HEK293 (cell line): ENCODE results near the gene CXCL17.
A peak's percentile ranks its signal among the peaks of the same experiment; 100 is the strongest.

Experiments
- CTCF ChIA-PET: fragments of 350-600 bp; formaldehyde crosslinking; extraction: SDS; loops from one replicate; lab custom pipeline; 2021; ENCODE audit warnings: antibody characterized with exemption; lab: Yijun Ruan, JAX
- POLR2A ChIA-PET: fragments of 300-600 bp; formaldehyde crosslinking; extraction: SDS; loops from one replicate; lab custom pipeline; 2020; ENCODE audit warnings: antibody characterized with exemption, inconsistent platforms; lab: Yijun Ruan, JAX
- H3K27ac ChIP-seq: fragments of 200-500 bp; sonication (Bioruptor generic); 2 replicates; pipeline ENCODE4 v1.5.1; 2014; ENCODE audit warnings: low read depth, low read length, control low read depth, inconsistent platforms; ENCODE audit errors: extremely low read depth
- H3K36me3 ChIP-seq, 2 experiments: fragments of 200-500 bp in 1 of 2; sonication (Bioruptor generic) in 1 of 2; 1 replicate in 1 of 2; 2 replicates in 1 of 2; pipeline ENCODE4 v1.5.1; 2014 to 2017; ENCODE audit warnings: inconsistent platforms in 2 of 2, low read length in 2 of 2; ENCODE audit not compliant: control insufficient read depth in 2 of 2, insufficient read depth in 1 of 2
- H3K4me1 ChIP-seq: fragments of 200-500 bp; sonication (Bioruptor generic); 2 replicates; pipeline ENCODE4 v1.5.1; 2014; ENCODE audit warnings: mild to moderate bottlenecking, low read length, inconsistent platforms; ENCODE audit not compliant: control insufficient read depth, insufficient read depth
- H3K4me3 ChIP-seq: 2 replicates; pipeline ENCODE4 v1.5.1; 2011; ENCODE audit warnings: low read depth, mild to moderate bottlenecking, control low read depth, low read length, moderate library complexity
- H3K9me3 ChIP-seq: fragments of 200-500 bp; sonication (Bioruptor generic); 2 replicates; pipeline ENCODE4 v1.5.1; 2014; ENCODE audit warnings: low read depth, low read length, inconsistent platforms; ENCODE audit not compliant: control insufficient read depth, insufficient read depth
- EGR2 ChIP-seq: fragments of 450-650 bp; formaldehyde crosslinking; IDR thresholded peaks from 2 replicates; pipeline ENCODE4 v1.5.1; 2016; ENCODE audit warnings: low read depth, missing biosample characterization, missing genetic modification characterization
- KLF9 ChIP-seq: fragments of 450-650 bp; formaldehyde crosslinking; IDR thresholded peaks from 2 replicates; pipeline ENCODE4 v1.5.1; 2016; ENCODE audit warnings: missing biosample characterization, missing genetic modification characterization, low read depth
- SCRT2 ChIP-seq: fragments of 450-650 bp; formaldehyde crosslinking; IDR thresholded peaks from 2 replicates; pipeline ENCODE4 v1.5.1; 2016; ENCODE audit warnings: missing biosample characterization, missing genetic modification characterization
- ZBTB17 ChIP-seq: fragments of 450-650 bp; formaldehyde crosslinking; IDR thresholded peaks from 2 replicates; pipeline ENCODE4 v1.5.1; 2016; ENCODE audit warnings: missing biosample characterization, missing genetic modification characterization
- ZFP69B ChIP-seq: fragments of 450-650 bp; formaldehyde crosslinking; IDR thresholded peaks from 2 replicates; pipeline ENCODE4 v1.5.1; 2016; ENCODE audit warnings: missing biosample characterization, missing genetic modification characterization
- ZIC2 ChIP-seq: fragments of 450-650 bp; formaldehyde crosslinking; IDR thresholded peaks from 2 replicates; pipeline ENCODE4 v1.5.1; 2016; ENCODE audit warnings: missing biosample characterization, missing genetic modification characterization
- ZNF274 ChIP-seq, 2 experiments: fragments of 200-500 bp in 1 of 2; fragments of 450-650 bp in 1 of 2; sonication (Bioruptor generic) in 1 of 2; formaldehyde crosslinking in 1 of 2; IDR thresholded peaks; 2 replicates each; pipeline versions ENCODE4 v1.5.1 to v1.6.1; 2014 to 2016; ENCODE audit warnings: borderline replicate concordance in 1 of 2, inconsistent platforms in 1 of 2, low read length in 1 of 2, missing biosample characterization in 1 of 2, missing genetic modification characterization in 1 of 2
- ZNF366 ChIP-seq: fragments of 450-650 bp; formaldehyde crosslinking; conservative IDR thresholded peaks from 2 replicates; pipeline ENCODE4 v1.5.1; 2016; ENCODE audit warnings: missing biosample characterization, missing genetic modification characterization
- ZNF394 ChIP-seq: fragments of 450-650 bp; formaldehyde crosslinking; IDR thresholded peaks from 2 replicates; pipeline ENCODE4 v1.5.1; 2016; ENCODE audit warnings: missing biosample characterization, missing genetic modification characterization, mild to moderate bottlenecking, moderate library complexity, borderline replicate concordance
- ZNF555 ChIP-seq: fragments of 450-650 bp; formaldehyde crosslinking; conservative IDR thresholded peaks from 2 replicates; pipeline ENCODE4 v1.5.1; 2017; ENCODE audit warnings: missing biosample characterization, mild to moderate bottlenecking, missing genetic modification characterization, inconsistent platforms
- ZNF600 ChIP-seq: fragments of 450-650 bp; formaldehyde crosslinking; IDR thresholded peaks from 2 replicates; pipeline ENCODE4 v1.5.1; 2016; ENCODE audit warnings: missing biosample characterization, missing genetic modification characterization
- ZNF626 ChIP-seq: fragments of 450-650 bp; sonication (Bioruptor Pico); formaldehyde crosslinking; IDR thresholded peaks from 2 replicates; pipeline ENCODE4 v1.5.1; 2018; ENCODE audit warnings: missing biosample characterization, missing genetic modification characterization, inconsistent platforms
- ZNF76 ChIP-seq: fragments of 450-650 bp; formaldehyde crosslinking; IDR thresholded peaks from 2 replicates; pipeline ENCODE4; 2016; ENCODE audit warnings: low read depth, missing biosample characterization, missing genetic modification characterization, borderline replicate concordance
- ZSCAN16 ChIP-seq: fragments of 450-650 bp; formaldehyde crosslinking; IDR thresholded peaks from 2 replicates; pipeline ENCODE4 v1.5.1; 2016; ENCODE audit warnings: missing biosample characterization, missing genetic modification characterization
- TF ChIP-seq, protein P1 (sequence below): fragments of 450-650 bp; formaldehyde crosslinking; IDR thresholded peaks from 2 replicates; pipeline ENCODE4 v1.5.1; 2016; ENCODE audit warnings: missing biosample characterization, missing genetic modification characterization
- TF ChIP-seq, protein P2 (sequence below): fragments of 450-650 bp; formaldehyde crosslinking; IDR thresholded peaks from 2 replicates; pipeline ENCODE4 v1.5.1; 2017; ENCODE audit warnings: missing biosample characterization, missing genetic modification characterization
- TF ChIP-seq, protein P3 (sequence below): fragments of 450-650 bp; formaldehyde crosslinking; IDR thresholded peaks from 2 replicates; pipeline ENCODE4 v1.5.1; 2016; ENCODE audit warnings: missing biosample characterization, missing genetic modification characterization

Gene CXCL17

DNA sequence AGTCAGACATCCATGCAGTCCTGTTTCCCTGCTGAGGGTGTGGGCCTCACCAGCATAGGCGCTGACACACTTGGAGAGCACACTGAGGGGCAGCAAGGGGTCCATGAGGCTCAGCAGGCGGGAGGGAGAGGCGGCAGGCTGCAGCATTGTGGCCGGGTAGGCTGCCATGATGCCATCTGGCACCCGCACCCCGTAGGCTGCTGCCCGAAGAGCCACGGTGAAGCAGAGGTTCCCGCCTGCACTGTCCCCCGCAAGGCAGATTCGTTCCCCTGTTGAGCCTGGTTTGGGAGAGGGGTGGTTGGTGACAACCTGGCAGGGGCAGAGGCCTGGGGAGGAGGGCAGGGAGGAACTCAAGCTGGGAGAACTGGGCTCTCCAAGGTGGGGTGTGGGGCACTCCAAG is 36.6 kb downstream of the CXCL17 start:
- H3K36me3 ChIP-seq, result peaks cover 0 to 4% of the 10 kb centered on the region in 2 experiments; a peak in 1 of 3 replicates
- CTCF ChIA-PET, result interaction anchor here (0.7 to 1.0 kb wide), 2 partner anchors 9 to 20 kb away, joined by 3 to 4 read pairs; no protein-coding TSS in a partner anchor
- peak; percentile 79 for TF ChIP-seq ZIC2
- TF ChIP-seq ZNF274 (IDR thresholded peaks at IDR 0.05; ENCODE audit: low read length), result no peak
- no peak for TF ChIP-seq ZNF274 (tag by site-specific recombination; IDR thresholded peaks at IDR 0.05; ENCODE audit: borderline replicate concordance)
- no peak for TF ChIP-seq ZNF394 (tag by site-specific recombination)
- no peak overlapping the region for H3K27ac ChIP-seq
- no peak overlapping the region for H3K4me3 ChIP-seq
- POLR2A ChIA-PET, result interaction anchor here (1.3 to 2.1 kb wide), 2 partner anchors 9 to 20 kb away, joined by 3 to 19 read pairs; no protein-coding TSS in a partner anchor
- no peaks in the 10 kb centered on the region for H3K9me3 ChIP-seq
- H3K4me1 ChIP-seq, result peaks cover 7% of the 10 kb centered on the region

DNA sequence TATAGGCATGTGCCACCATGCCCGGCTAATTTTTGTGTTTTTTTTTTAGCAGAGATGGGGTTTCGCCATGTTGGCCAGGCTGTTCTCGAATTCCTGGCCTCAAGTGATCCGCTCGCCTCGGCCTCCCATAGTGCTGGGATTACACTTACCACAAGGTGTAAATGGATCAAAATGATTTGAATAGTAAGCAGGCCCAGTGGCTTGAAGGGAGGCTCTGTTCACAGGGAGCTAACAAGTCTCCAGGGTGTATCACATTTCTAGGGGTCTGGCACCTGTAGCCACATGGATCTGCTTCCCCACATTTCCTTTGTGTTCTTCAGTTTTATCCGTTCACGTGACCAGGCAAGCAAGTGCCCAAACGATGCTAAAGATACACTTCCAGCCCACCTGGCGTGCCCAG is 39.2 kb downstream of the CXCL17 start:
- no peaks in the 10 kb centered on the region for H3K9me3 ChIP-seq
- POLR2A ChIA-PET, result interaction anchor here (0.7 to 0.9 kb wide), 3 partner anchors 8 to 437 kb away, joined by 3 to 6 read pairs (median 4); no protein-coding TSS in a partner anchor
- H3K4me1 ChIP-seq, result peaks cover 9% of the 10 kb centered on the region
- CTCF ChIA-PET, result interaction anchor here (0.5 kb wide), 1 partner anchor 165 kb away, joined by 3 read pairs; no protein-coding TSS in a partner anchor
- no peak overlapping the region for H3K4me3 ChIP-seq
- H3K36me3 ChIP-seq, result peaks cover 2 to 4% of the 10 kb centered on the region in 2 experiments; a peak in 2 of 3 replicates
- TF ChIP-seq ZNF626 (tag by site-specific recombination) (no peak), ZSCAN16 (tag by site-specific recombination) (peak; percentile 82)
- no peak overlapping the region for H3K27ac ChIP-seq

DNA sequence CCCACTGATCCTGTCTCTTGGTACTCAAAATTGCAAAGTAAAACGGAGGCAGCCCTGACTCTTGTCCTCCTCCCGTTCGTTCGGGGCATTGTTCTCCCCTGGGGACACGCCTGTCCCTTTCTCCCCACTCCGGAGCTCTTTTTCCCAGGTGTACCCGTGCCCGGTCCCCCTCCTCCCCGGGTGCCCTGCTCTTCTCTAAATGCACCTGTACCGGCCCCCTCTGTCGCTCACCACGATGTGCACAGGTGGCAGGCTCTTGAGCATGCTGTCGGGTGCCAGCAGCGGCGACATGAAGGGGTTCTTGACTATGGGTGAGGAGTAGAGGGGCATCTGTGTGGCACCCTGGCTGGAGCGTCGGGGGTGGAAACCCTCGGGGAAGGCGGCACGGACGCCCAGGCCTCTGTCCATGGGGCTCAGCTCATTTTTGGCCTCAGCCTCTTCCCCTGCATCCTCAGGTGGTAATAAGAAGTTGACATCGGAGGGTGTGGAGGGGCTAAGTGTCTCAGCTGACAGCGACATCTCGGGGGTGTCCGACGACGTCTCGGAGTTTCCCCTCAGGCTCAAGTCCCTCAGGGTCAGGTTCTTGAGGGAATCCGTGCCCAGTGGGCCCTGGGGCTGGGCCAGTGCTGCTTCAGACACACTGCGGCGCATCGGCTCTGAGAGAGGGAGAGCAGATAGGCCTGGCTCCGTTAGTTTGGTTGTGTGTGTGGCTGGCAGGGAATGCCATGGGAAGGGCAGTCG is 40.2 kb downstream of the CXCL17 start:
- CTCF ChIA-PET, result interaction anchor here (0.7 to 3.4 kb wide), 6 partner anchors 8 to 294 kb away, joined by 3 to 33 read pairs (median 5); no protein-coding TSS in a partner anchor
- Histone ChIP-seq H3K9me3 (no peaks in the 10 kb centered on the region), H3K27ac (peak overlapping the region; percentile 24; the same call in 1 of the 2 replicates), H3K4me3 (no peak overlapping the region), H3K4me1 (peaks cover 12% of the 10 kb centered on the region), H3K36me3 (peaks cover 2 to 4% of the 10 kb centered on the region in 2 experiments; a peak in 2 of 3 replicates)
- POLR2A ChIA-PET, result interaction anchor here (0.7 to 1.2 kb wide), 5 partner anchors 13 to 56 kb away, joined by 3 to 6 read pairs (median 4); no protein-coding TSS in a partner anchor
- TF ChIP-seq ZFP69B (no peak), SCRT2 (0 out of 2 replicates have a peak, but pooled peaks have one; percentile 16)

DNA sequence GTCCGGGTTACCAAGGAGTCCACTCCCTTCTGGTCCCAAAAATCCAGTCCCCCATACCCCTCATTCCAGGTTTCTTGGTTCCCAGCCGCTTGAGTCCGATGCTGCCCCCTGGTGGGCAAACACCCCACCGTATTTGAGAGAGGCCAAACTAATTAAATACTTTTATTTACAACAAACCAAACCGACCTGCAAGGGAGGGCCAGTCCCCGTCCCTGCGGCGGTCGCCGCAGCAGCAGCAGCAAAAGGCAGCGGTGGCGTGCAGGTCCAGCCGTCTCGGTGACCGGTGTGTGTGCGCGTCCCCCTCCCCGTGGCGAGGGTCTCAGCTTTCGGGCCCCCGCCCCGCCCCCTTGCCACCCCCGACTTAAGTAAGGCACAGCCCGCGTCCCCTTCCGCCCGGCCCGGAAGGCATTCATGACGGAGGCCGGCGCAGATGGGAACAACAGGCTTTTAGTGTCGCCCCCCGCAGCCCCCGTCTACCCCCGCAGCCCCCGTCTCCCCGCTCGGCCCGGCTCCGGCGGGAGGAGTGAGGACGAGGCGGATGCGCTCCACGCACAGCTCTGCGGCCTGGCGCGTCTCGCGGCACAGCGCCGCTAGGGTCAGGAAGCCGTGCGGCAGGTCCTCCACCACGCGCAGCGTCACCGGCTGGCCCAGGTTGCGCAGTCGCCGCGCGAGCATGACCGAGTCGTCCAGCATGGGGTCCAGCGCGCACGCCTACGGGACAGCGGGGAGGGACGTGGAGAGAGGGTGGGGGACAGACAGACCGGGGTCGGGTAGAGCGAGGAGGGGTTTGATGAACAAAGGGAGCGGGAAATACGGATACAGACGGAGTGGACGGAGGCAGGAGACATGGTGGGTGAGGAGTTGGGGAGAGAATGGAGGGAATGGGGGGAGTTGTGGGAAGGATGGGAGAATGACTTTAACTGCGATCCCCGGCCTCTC is 41.1 kb downstream of the CXCL17 start:
- peak overlapping the region; percentile 49 for H3K4me3 ChIP-seq
- ChIA-PET POLR2A (interaction anchor here (0.7 to 1.3 kb wide), 8 partner anchors 12 to 265 kb away, joined by 3 to 6 read pairs (median 4); no protein-coding TSS in a partner anchor), CTCF (interaction anchor here (0.5 to 3.4 kb wide), 33 partner anchors 8 to 648 kb away, joined by 3 to 33 read pairs (median 4); partner anchors contain the start of genes CNFN and POU2F2)
- peaks cover 12% of the 10 kb centered on the region for H3K4me1 ChIP-seq
- peaks cover 2 to 4% of the 10 kb centered on the region in 2 experiments; a peak in 2 of 3 replicates for H3K36me3 ChIP-seq
- peak overlapping the region; percentile 50; the same call in 1 of the 2 replicates for H3K27ac ChIP-seq
- H3K9me3 ChIP-seq, result no peaks in the 10 kb centered on the region
- 0 out of 2 replicates have a peak, but pooled peaks have one; percentile 16 for TF ChIP-seq EGR2 (tag by site-specific recombination)
- peak; percentile 20; the same call in 1 of the 2 replicates for TF ChIP-seq KLF9
- peak; percentile 76 for TF ChIP-seq ZBTB17 (tag by site-specific recombination)
- 0 out of 2 replicates have a peak, but pooled peaks have one; percentile 18 for TF ChIP-seq ZNF600 (tag by site-specific recombination)
- TF ChIP-seq, protein P1, sequence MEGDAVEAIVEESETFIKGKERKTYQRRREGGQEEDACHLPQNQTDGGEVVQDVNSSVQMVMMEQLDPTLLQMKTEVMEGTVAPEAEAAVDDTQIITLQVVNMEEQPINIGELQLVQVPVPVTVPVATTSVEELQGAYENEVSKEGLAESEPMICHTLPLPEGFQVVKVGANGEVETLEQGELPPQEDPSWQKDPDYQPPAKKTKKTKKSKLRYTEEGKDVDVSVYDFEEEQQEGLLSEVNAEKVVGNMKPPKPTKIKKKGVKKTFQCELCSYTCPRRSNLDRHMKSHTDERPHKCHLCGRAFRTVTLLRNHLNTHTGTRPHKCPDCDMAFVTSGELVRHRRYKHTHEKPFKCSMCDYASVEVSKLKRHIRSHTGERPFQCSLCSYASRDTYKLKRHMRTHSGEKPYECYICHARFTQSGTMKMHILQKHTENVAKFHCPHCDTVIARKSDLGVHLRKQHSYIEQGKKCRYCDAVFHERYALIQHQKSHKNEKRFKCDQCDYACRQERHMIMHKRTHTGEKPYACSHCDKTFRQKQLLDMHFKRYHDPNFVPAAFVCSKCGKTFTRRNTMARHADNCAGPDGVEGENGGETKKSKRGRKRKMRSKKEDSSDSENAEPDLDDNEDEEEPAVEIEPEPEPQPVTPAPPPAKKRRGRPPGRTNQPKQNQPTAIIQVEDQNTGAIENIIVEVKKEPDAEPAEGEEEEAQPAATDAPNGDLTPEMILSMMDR (tag by site-specific recombination), result peak; percentile 76
- 0 out of 2 replicates have a peak, but pooled peaks have one; percentile 27 for TF ChIP-seq ZNF366 (tag by site-specific recombination)
- TF ChIP-seq ZNF555 (tag by site-specific recombination), result no peak
- peak; percentile 46; the same call in 1 of the 2 replicates for TF ChIP-seq ZNF76
- TF ChIP-seq, protein P2, sequence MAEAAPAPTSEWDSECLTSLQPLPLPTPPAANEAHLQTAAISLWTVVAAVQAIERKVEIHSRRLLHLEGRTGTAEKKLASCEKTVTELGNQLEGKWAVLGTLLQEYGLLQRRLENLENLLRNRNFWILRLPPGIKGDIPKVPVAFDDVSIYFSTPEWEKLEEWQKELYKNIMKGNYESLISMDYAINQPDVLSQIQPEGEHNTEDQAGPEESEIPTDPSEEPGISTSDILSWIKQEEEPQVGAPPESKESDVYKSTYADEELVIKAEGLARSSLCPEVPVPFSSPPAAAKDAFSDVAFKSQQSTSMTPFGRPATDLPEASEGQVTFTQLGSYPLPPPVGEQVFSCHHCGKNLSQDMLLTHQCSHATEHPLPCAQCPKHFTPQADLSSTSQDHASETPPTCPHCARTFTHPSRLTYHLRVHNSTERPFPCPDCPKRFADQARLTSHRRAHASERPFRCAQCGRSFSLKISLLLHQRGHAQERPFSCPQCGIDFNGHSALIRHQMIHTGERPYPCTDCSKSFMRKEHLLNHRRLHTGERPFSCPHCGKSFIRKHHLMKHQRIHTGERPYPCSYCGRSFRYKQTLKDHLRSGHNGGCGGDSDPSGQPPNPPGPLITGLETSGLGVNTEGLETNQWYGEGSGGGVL (tag by site-specific recombination), result peak; percentile 49; the same call in 1 of the 2 replicates
- TF ChIP-seq, protein P3, sequence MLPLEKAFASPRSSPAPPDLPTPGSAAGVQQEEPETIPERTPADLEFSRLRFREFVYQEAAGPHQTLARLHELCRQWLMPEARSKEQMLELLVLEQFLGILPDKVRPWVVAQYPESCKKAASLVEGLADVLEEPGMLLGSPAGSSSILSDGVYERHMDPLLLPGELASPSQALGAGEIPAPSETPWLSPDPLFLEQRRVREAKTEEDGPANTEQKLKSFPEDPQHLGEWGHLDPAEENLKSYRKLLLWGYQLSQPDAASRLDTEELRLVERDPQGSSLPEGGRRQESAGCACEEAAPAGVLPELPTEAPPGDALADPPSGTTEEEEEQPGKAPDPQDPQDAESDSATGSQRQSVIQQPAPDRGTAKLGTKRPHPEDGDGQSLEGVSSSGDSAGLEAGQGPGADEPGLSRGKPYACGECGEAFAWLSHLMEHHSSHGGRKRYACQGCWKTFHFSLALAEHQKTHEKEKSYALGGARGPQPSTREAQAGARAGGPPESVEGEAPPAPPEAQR (tag by site-specific recombination), result no peak
